Nephron progenitor cell (in vitro differentiated cells): Measurements from ENCODE around the gene PIGZ.

ENCODE experiments used
- DNase-seq: peaks from one replicate; pipeline ENCODE4 v3.0.0; 2021
- H3K27ac Mint-ChIP-seq: 2 replicates; pipeline ENCODE4 v1.8.0; 2021; ENCODE audit warnings: mild to moderate bottlenecking, moderate library complexity, mixed read lengths
- H3K27me3 Mint-ChIP-seq: 2 replicates; pipeline ENCODE4 v1.8.0; 2021; ENCODE audit warnings: mild to moderate bottlenecking, low read depth, mixed read lengths; ENCODE audit not compliant: poor library complexity
- H3K36me3 Mint-ChIP-seq: 2 replicates; pipeline ENCODE4 v1.8.0; 2021; ENCODE audit warnings: low read depth, mixed read lengths
- H3K4me1 Mint-ChIP-seq: 2 replicates; pipeline ENCODE4 v1.8.0; 2021; ENCODE audit warnings: mixed read lengths
- H3K4me3 Mint-ChIP-seq: 2 replicates; pipeline ENCODE4 v1.8.0; 2021; ENCODE audit warnings: mild to moderate bottlenecking, moderate library complexity, mixed read lengths
- H3K9me3 Mint-ChIP-seq: 2 replicates; pipeline ENCODE4 v1.8.0; 2021; ENCODE audit warnings: mild to moderate bottlenecking, moderate library complexity, mixed read lengths
- TF ChIP-seq, protein P1 (sequence below): fragments of 200-600 bp; sonication (generic); IDR thresholded peaks from 2 replicates; pipeline ENCODE4 v1.5.0; 2021; ENCODE audit warnings: antibody characterized with exemption

Gene PIGZ

DNA sequence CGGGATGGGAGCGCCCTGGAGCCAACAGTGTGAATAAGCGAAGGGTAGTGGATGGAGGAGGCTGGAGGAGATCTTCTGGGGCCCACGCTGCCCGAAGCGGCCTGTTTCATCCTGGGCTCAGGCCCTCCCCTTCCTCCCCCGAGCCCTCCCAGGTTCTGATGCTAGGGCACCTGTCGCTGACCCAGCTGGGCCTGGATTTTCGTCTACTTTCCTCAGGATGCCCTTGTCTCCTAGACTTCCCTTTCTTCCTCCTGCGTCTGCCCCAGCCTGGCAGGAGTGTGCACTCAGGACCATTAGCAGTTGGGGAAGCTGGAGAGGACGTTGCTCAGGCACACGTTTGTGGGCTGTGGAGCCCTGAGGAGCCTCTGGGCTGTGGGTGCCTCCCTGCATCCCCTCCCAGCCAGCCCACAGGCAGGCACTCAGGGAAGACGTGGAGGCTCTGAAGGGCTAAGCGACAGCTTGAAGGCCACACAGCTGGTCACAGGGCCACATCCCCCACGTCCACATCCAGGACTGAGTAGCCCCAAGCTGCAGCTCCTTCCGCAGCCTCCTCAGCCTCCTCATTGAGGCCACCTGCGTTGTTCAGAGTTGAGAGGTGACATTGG is 23.9 kb upstream of the PIGZ start:
- peaks cover 3% of the 10 kb centered on the region for H3K27me3 Mint-ChIP-seq
- no peaks in the 10 kb centered on the region for H3K36me3 Mint-ChIP-seq
- no peak overlapping the region for H3K27ac Mint-ChIP-seq
- no peak for DNase-seq
- H3K9me3 Mint-ChIP-seq = no peaks in the 10 kb centered on the region
- TF ChIP-seq, protein P1, sequence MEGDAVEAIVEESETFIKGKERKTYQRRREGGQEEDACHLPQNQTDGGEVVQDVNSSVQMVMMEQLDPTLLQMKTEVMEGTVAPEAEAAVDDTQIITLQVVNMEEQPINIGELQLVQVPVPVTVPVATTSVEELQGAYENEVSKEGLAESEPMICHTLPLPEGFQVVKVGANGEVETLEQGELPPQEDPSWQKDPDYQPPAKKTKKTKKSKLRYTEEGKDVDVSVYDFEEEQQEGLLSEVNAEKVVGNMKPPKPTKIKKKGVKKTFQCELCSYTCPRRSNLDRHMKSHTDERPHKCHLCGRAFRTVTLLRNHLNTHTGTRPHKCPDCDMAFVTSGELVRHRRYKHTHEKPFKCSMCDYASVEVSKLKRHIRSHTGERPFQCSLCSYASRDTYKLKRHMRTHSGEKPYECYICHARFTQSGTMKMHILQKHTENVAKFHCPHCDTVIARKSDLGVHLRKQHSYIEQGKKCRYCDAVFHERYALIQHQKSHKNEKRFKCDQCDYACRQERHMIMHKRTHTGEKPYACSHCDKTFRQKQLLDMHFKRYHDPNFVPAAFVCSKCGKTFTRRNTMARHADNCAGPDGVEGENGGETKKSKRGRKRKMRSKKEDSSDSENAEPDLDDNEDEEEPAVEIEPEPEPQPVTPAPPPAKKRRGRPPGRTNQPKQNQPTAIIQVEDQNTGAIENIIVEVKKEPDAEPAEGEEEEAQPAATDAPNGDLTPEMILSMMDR = no peak
- no peak overlapping the region for H3K4me3 Mint-ChIP-seq
- H3K4me1 Mint-ChIP-seq = peaks cover 36% of the 10 kb centered on the region

DNA sequence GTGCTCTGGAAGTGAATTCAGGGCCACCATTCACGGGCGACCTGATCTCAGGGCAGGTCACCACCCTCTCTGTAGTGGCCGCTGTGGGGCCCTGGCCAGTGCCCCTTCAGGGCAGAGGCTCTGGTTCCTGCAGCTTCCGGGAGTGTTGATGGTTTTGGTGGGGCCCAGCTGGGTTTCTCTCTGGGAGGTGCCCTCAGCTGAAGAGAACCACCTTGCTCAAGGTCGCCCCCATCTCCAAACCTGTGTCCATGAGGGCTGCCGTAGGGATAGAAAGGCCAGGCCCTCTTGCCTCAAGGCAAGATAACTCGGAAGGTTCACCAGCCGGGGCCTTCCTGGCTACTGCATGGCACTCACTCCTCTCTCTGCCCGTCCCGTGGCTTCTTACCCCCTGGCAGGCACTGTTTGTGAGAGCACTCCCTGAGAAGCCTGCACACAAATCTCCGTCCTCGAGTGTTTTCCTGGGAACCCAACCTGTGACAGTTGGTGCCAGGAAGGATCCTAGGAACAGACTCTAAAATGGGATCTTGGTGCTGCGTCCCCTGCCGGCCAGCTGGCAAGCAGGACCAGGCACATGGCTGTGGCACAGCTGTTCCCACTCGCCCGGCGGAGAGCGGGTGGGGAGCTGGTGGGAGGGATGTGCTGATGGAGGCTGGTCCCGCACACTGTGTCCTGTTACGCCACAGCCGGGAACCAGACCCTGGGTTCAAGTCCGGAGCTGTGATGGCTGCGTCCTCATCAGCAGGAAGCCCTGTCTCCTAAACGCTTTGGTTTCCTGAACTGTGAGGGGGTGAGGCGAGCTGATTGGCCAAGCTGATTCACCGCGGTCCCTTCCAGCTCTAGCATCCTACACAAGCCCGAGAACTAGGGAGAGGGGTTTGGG is 23.2 kb upstream of the PIGZ start:
- peaks cover 3% of the 10 kb centered on the region for H3K27me3 Mint-ChIP-seq
- TF ChIP-seq, protein P1 = no peak
- H3K36me3 Mint-ChIP-seq = no peaks in the 10 kb centered on the region
- H3K27ac Mint-ChIP-seq = no peak overlapping the region
- no peaks in the 10 kb centered on the region for H3K9me3 Mint-ChIP-seq
- peaks cover 34% of the 10 kb centered on the region for H3K4me1 Mint-ChIP-seq
- no peak for DNase-seq
- H3K4me3 Mint-ChIP-seq = no peak overlapping the region

GRCh38 chr3:196990601-196991007 is 22.0 kb upstream of the PIGZ start:
- no peak overlapping the region for H3K27ac Mint-ChIP-seq
- TF ChIP-seq, protein P1 = no peak
- H3K4me3 Mint-ChIP-seq = no peak overlapping the region
- H3K4me1 Mint-ChIP-seq = peaks cover 29% of the 10 kb centered on the region
- H3K9me3 Mint-ChIP-seq = no peaks in the 10 kb centered on the region
- H3K36me3 Mint-ChIP-seq = no peaks in the 10 kb centered on the region
- H3K27me3 Mint-ChIP-seq = peaks cover 3% of the 10 kb centered on the region
- DNase-seq = no peak

- TF ChIP-seq, protein P1 = no peak
These were observed 21.2 kb upstream of the PIGZ start for GRCh38 chr3:196989721-196990262.

DNA sequence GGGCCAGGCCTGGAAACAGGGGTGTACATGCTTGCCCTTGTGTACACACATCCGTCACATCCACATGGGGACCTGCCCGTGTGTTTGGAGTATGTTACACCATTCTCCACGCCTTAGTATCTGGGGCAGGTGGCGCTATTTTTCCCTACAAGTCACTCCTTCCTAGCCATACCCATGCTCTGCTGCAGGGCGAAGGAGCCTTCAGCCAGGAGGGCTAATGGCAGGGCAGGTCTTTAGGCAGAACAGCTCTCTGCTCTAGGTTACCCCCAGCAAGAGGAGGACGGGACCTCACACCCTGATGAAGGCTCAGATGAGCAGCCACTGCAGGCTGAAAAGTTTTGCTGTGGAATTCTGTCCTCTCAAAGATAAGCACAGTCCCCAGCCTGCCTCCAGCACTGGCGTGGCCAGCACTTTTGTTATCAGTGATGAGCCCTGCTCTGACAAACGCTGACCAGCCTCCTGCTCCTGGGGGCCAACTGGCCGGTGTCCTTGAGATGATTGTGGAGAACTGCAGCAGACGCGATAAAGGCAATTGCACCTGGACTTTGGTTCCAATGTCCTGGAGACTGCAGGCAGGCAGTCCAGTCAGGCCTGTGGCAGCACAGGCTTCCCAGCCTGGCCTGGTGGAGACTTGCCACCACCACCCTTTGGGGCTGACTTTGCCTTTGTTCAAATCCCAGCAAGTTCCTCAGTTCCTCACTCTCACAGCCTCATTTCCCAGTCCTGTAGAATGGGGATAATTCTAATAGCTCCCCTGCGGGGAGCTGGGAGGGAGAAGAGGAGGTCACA is 19.8 kb upstream of the PIGZ start:
- Mint-ChIP-seq H3K27ac (no peak overlapping the region), H3K4me3 (no peak overlapping the region), H3K36me3 (peaks cover 2% of the 10 kb centered on the region), H3K27me3 (peaks cover 7% of the 10 kb centered on the region), H3K9me3 (peaks cover 6% of the 10 kb centered on the region), H3K4me1 (peaks cover 40% of the 10 kb centered on the region)
- TF ChIP-seq, protein P1 = no peak
- DNase-seq = no peak

More at GRCh38 chr3:196989721-196990262, 21.2 kb upstream of the PIGZ start:
- H3K27ac Mint-ChIP-seq = no peak overlapping the region
- H3K4me1 Mint-ChIP-seq = peaks cover 34% of the 10 kb centered on the region
- H3K36me3 Mint-ChIP-seq = no peaks in the 10 kb centered on the region
- peaks cover 3% of the 10 kb centered on the region for H3K27me3 Mint-ChIP-seq
- H3K9me3 Mint-ChIP-seq = no peaks in the 10 kb centered on the region
- H3K4me3 Mint-ChIP-seq = no peak overlapping the region
- DNase-seq = no peak
